WTC11 (cell line): Measurements from ENCODE around the gene MACROD2. TPM values are rescaled to one million over a fixed set of nuclear protein-coding genes. Genes with fewer than 3 reads are reported as not detected.

Experiments
- ATAC-seq: fragments of 200-7000 bp; cut with Tn5 transposase; 2 replicates; pipeline ENCODE4 v1.10.0; 2021; ENCODE audit warnings: mild to moderate bottlenecking, moderate library complexity
- CTCF ChIA-PET: fragments of 300-600 bp; sonication (Branson Sonifier 250); formaldehyde crosslinking; loops from one replicate; lab custom pipeline; 2021; ENCODE audit warnings: antibody characterized with exemption; lab: Charles Lee
- POLR2A ChIA-PET: fragments of 350-600 bp; sonication (Branson Sonifier 250); formaldehyde crosslinking; loops from one replicate; lab custom pipeline; 2021; ENCODE audit warnings: antibody characterized with exemption; lab: Charles Lee
- DNase-seq: peaks from one replicate; pipeline ENCODE4 v3.0.0; 2021; ENCODE audit warnings: low spot score
- H3K27ac Mint-ChIP-seq: 2 replicates; pipeline ENCODE4 v1.8.0; 2021; ENCODE audit warnings: mixed read lengths
- H3K27me3 Mint-ChIP-seq: 2 replicates; pipeline ENCODE4 v1.8.0; 2021; ENCODE audit warnings: low read depth, mild to moderate bottlenecking, moderate library complexity, mixed read lengths
- H3K36me3 Mint-ChIP-seq: 2 replicates; pipeline ENCODE4 v1.8.0; 2021; ENCODE audit warnings: mixed read lengths
- H3K4me1 Mint-ChIP-seq: 2 replicates; pipeline ENCODE4 v1.8.0; 2022; ENCODE audit warnings: mixed read lengths
- H3K4me3 Mint-ChIP-seq: 2 replicates; pipeline ENCODE4 v1.8.0; 2021; ENCODE audit warnings: mild to moderate bottlenecking, moderate library complexity, mixed read lengths
- H3K9me3 Mint-ChIP-seq: 2 replicates; pipeline ENCODE4 v1.8.0; 2021; ENCODE audit warnings: mixed read lengths
- CREB1 ChIP-seq: sonication (generic); formaldehyde crosslinking; IDR thresholded peaks from 2 replicates; pipeline ENCODE4 v1.8.0; 2023; ENCODE audit warnings: mild to moderate bottlenecking, missing genetic modification reagents
- CTCF ChIP-seq: fragments of 200-600 bp; IDR thresholded peaks from 2 replicates; pipeline ENCODE4 v1.8.0; 2022; ENCODE audit warnings: antibody characterized with exemption
- ESRRA ChIP-seq: sonication (generic); formaldehyde crosslinking; IDR thresholded peaks from 2 replicates; pipeline ENCODE4 v1.8.1; 2022; ENCODE audit warnings: mild to moderate bottlenecking, missing genetic modification reagents, borderline replicate concordance
- GABPB1 ChIP-seq: sonication (generic); formaldehyde crosslinking; IDR thresholded peaks from 2 replicates; pipeline ENCODE4 v1.8.1; 2023; ENCODE audit warnings: mild to moderate bottlenecking, missing genetic modification reagents
- GTF2I ChIP-seq: fragments of 250-450 bp; sonication (Bioruptor Pico); conservative IDR thresholded peaks from 2 replicates; pipeline ENCODE4 v1.4.0; 2021; ENCODE audit warnings: mild to moderate bottlenecking
- HMGA2 ChIP-seq: fragments of 250-450 bp; sonication (Bioruptor Pico); IDR thresholded peaks from 2 replicates; pipeline ENCODE4 v1.4.0; 2021; ENCODE audit warnings: mild to moderate bottlenecking, moderate library complexity
- PRRX2 ChIP-seq: fragments of 250-450 bp; sonication (Bioruptor Pico); IDR thresholded peaks from 2 replicates; pipeline ENCODE4 v1.8.0; 2021; ENCODE audit warnings: mild to moderate bottlenecking
- RORB ChIP-seq: fragments of 250-450 bp; sonication (Bioruptor Pico); IDR thresholded peaks from 2 replicates; pipeline ENCODE4 v1.9.0; 2021; ENCODE audit warnings: mild to moderate bottlenecking
- STAT6 ChIP-seq: sonication (generic); formaldehyde crosslinking; conservative IDR thresholded peaks from 2 replicates; pipeline ENCODE4 v1.8.1; 2023; ENCODE audit warnings: mild to moderate bottlenecking, low read depth, missing genetic modification reagents, moderate library complexity
- TP53 ChIP-seq: sonication (generic); formaldehyde crosslinking; IDR thresholded peaks from 2 replicates; pipeline ENCODE4 v1.8.1; 2023; ENCODE audit warnings: mild to moderate bottlenecking, missing genetic modification reagents
- ZNF219 ChIP-seq: sonication (generic); formaldehyde crosslinking; IDR thresholded peaks from 2 replicates; pipeline ENCODE4 v1.8.0; 2023; ENCODE audit warnings: missing genetic modification reagents, mild to moderate bottlenecking, borderline replicate concordance
- ZNF281 ChIP-seq: sonication (generic); formaldehyde crosslinking; IDR thresholded peaks from 2 replicates; pipeline ENCODE4 v1.8.0; 2023; ENCODE audit warnings: mild to moderate bottlenecking, missing genetic modification reagents
- ZNF416 ChIP-seq: fragments of 250-450 bp; sonication (Bioruptor Pico); IDR thresholded peaks from 2 replicates; pipeline ENCODE4 v1.9.0; 2021; ENCODE audit warnings: mild to moderate bottlenecking, inconsistent platforms
- ZNF423 ChIP-seq: fragments of 250-450 bp; sonication (Bioruptor Pico); IDR thresholded peaks from 2 replicates; pipeline ENCODE4 v2.1.2; 2022; ENCODE audit warnings: mild to moderate bottlenecking, moderate library complexity
- ZNF425 ChIP-seq: fragments of 250-450 bp; sonication (Bioruptor Pico); conservative IDR thresholded peaks from 2 replicates; pipeline ENCODE4 v1.9.0; 2021; ENCODE audit warnings: mild to moderate bottlenecking
- ZNF532 ChIP-seq: fragments of 250-450 bp; sonication (Bioruptor Pico); IDR thresholded peaks from 2 replicates; pipeline ENCODE4 v1.9.0; 2021; ENCODE audit warnings: mild to moderate bottlenecking, borderline replicate concordance
- ZNF671 ChIP-seq: fragments of 250-450 bp; sonication (Bioruptor Pico); IDR thresholded peaks from 2 replicates; pipeline ENCODE4 v1.8.0; 2021; ENCODE audit warnings: mild to moderate bottlenecking
- total RNA-seq: library from RNA; stranded (reverse); gene quantifications from 3 replicates; pipeline ENCODE4 v1.2.3, GENCODE V29; 2021

The MACROD2 gene
- total RNA-seq, 1 experiment from 2014 or later: 4.1 TPM

GRCh38 chr20:14404515-14404914, 409.2 kb downstream of the MACROD2 start (continued):
- TF ChIP-seq ZNF532 (CRISPR knock-in tag) (no peak), ESRRA (CRISPR knock-in tag) (no peak), CREB1 (no peak), ZNF416 (CRISPR knock-in tag) (no peak), TP53 (CRISPR knock-in tag) (no peak), GTF2I (no peak), ZNF219 (CRISPR knock-in tag) (no peak), ZNF425 (CRISPR knock-in tag) (no peak), CTCF (no peak), GABPB1 (CRISPR knock-in tag) (no peak), HMGA2 (CRISPR knock-in tag) (no peak), PRRX2 (CRISPR knock-in tag) (no peak)

GRCh38 chr20:14406495-14406894, 411.2 kb downstream of the MACROD2 start:
- peaks cover 16% of the 10 kb centered on the region for H3K4me1 Mint-ChIP-seq
- DNase-seq (no peak), ATAC-seq (no peak)
- H3K36me3 Mint-ChIP-seq: no peaks in the 10 kb centered on the region
- peaks cover 39% of the 10 kb centered on the region for H3K27me3 Mint-ChIP-seq
- no peak overlapping the region for H3K27ac Mint-ChIP-seq
- TF ChIP-seq ZNF281 (no peak), RORB (peak; percentile 15; the same call in 1 of the 2 replicates)
- ChIA-PET CTCF (no interaction called here), POLR2A (no interaction called here)
- no peak overlapping the region for H3K4me3 Mint-ChIP-seq
- no peaks in the 10 kb centered on the region for H3K9me3 Mint-ChIP-seq

GRCh38 chr20:14407336-14407735, 412.0 kb downstream of the MACROD2 start:
- POLR2A ChIA-PET: no interaction called here
- TF ChIP-seq STAT6 (no peak), ZNF423 (no peak), ZNF671 (CRISPR knock-in tag) (no peak), ZNF532 (CRISPR knock-in tag) (no peak)

More at GRCh38 chr20:14407336-14407735, 412.0 kb downstream of the MACROD2 start:
- no peaks in the 10 kb centered on the region for H3K36me3 Mint-ChIP-seq
- ATAC-seq (no peak), DNase-seq (no peak)
- peaks cover 30% of the 10 kb centered on the region for H3K27me3 Mint-ChIP-seq
- no peak overlapping the region for H3K4me3 Mint-ChIP-seq
- no peak overlapping the region for H3K27ac Mint-ChIP-seq
- peaks cover 9% of the 10 kb centered on the region for H3K4me1 Mint-ChIP-seq
- CTCF ChIA-PET: no interaction called here
- no peaks in the 10 kb centered on the region for H3K9me3 Mint-ChIP-seq
